Inflammatory macrophage treated with lipopolysaccharide for 4 hours (primary cell): Measurements from ENCODE around the gene TGM2.

ENCODE experiments used
- DNase-seq: peaks from one replicate; pipeline ENCODE4 v3.0.0-alpha.2; 2020

The TGM2 gene

DNA sequence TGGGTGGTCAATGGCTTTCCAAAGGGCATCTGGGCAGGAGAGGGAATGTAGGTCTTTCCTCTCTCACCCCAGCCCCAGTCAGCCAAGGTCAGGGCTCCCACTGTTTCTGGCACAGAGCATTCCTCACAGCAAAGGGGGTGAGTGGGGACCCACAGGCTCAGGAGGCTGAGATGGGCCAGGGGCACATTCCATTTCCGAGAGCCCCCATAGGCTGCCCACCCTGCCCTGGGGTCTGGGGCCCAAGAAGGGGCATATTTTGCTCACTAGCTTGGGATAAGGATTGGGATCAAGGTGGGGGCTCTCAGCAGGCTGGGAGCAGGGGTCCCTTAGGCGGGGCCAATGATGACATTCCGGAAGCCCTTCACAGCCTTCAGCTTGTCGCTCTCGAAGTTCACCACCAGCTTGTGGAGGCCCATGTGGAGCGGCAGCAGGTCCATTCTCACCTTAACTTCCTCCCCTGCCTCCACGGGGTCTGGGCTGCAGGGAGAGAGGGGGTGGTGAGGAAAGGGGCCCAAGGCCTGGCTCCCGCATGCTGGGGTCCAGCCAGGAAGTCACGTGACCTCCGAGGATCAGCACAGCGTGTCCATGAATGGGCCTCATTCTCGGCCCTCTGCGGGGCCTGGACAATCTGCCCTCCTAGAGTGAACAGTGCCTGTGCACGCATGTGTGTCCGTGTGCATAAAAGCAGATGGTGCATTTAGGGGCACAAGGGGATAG, 35.0 kb downstream of the TGM2 start:
- no peak for DNase-seq

DNA sequence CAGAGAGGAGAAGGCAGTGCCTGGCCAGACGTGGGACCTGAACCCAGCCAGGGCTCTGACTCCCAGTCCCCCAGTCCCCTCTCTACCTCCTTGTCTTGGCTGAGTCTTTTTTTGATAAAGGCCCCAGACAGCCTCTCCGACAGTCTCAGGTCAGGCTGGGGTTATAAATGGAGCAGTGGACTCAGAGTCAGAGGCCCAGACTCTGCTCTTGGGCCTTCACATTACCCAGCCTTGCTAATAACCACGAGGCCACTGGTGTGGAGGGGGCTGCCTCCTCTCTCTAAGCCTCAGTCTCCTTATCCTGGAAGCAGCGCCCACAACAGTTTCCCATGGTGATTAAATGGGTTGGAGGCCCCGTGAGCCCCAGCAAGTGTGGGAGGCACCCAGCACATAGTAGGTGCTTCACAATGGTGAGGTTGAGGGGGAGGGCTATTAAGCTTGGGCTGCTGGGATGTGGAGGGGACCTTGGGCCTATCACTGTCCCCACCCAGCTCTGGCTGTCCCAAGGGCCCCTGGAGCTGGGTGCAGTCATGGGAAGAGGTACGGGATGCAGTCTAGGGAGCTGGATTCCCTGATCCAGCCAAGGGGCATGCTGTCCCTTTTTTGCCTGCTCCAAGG, 35.7 kb downstream of the TGM2 start:
- DNase-seq, result no peak

DNA sequence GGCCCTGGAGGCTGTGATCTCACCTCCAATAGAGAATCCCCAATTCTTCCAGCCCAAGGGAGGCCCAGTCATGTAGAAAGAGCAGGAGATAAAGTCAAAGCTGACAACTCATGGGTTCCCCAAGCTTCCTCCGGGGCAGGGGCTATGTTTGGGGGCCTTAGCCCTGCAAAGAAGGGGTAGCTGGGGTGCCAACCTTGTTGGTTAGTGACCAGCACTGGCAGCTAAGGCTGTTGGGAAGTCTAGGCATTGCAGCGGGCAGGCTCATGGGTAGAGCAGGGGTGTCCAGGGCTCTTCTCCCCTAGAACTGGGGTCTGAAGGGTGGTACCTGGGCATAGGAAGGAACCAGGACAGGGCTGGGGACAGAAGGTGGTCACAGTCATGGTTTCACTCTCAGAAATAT, 36.4 kb downstream of the TGM2 start:
- no peak for DNase-seq

DNA sequence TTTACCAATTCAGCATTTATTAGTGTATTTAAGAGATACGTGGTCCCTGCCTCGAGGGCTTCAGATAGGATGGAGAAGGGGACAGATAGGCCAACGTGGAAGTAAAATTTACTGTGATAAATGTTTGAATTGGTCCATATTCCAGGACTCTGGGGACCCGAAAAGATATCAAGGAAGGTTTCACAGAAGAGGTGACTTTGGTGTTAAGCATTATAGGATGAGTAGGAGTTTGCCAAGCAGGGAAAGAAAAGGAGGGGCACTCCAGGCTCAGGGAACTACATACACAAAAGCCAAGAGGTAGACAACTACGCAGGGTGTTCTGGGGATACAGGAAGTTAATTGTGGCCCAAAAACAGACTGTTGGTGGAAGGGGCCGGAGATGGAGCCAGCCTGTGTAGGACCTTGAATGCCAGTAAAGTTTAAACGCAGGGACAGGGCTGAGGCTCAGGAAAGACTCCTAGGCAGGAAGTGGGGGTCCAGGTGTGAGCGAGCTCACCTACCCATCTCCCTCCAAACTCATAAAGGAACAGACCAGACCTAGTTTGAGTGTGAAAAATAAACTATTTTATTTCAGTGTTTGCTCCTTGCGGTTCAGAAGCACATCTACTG, 37.0 kb downstream of the TGM2 start:
- DNase-seq, result no peak

DNA sequence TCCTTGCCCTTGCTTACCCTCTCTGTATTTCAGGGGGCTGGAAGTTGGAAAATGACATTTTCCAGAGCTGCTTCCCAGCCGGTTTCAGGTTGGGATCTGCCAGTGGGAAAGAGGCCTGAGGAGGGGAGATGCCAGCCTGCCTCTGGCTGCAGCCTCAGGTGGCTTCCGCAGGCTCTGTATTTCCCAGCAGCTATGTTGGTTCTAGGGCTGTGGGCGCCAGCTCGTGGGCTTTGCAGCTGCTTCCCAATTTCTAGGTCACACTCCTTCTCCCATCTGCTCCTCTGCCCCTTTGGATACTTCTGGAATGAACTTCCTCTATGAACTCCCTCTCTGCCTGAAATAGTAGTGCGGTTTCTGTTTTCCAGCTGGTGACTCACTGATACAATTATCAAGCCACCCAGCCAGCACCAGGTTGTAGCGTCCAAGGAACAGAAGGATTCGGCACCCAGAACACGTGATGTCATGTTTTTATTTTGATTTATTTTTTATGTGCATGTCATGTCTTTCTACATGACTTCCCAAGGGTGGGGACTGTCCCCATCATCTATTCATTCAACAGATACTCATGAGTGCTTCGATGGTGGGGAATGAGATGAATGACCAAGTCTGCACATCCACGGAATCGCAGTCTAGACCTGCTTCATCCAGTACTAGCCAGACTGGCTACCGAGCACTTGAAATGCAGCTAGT, 38.0 kb downstream of the TGM2 start:
- DNase-seq, result no peak

DNA sequence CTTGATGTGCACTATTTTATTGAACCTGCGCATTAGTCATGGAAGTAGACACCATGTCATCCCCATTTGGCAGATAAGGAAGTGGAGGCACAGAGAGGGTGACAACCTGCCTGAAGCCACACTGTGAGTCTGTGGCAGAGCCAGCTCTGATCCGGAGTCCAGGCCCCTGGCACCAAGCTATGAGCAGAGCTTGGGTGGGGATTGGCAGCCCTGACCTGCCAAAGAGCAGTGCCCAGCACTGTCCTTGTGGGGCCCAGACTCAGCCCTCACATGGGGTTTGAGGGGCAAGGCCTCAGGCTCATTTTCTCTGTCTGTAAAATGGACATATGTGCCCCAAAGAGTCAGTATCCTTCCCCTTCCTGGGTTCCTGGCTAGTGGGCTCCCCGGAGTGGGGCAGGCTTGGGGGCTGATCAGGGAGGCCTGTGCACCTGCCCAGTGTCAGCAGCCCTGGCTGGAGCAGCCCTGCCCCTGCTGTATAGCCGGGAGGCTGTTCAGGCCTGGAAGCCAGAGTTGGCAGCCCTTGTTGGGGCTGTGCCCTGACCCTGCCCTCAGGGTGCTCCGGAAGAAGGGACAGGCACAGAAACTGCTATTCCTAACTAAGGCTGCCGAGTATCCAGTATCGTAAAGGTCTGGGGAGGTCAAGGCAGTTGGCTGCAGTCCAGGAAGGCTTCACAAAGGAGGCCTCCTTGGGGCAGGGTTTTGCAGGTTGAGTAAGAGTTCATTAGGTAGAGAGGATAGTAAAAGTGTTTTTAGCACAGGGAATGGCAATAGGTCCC, 38.7 kb downstream of the TGM2 start:
- no peak for DNase-seq

DNA sequence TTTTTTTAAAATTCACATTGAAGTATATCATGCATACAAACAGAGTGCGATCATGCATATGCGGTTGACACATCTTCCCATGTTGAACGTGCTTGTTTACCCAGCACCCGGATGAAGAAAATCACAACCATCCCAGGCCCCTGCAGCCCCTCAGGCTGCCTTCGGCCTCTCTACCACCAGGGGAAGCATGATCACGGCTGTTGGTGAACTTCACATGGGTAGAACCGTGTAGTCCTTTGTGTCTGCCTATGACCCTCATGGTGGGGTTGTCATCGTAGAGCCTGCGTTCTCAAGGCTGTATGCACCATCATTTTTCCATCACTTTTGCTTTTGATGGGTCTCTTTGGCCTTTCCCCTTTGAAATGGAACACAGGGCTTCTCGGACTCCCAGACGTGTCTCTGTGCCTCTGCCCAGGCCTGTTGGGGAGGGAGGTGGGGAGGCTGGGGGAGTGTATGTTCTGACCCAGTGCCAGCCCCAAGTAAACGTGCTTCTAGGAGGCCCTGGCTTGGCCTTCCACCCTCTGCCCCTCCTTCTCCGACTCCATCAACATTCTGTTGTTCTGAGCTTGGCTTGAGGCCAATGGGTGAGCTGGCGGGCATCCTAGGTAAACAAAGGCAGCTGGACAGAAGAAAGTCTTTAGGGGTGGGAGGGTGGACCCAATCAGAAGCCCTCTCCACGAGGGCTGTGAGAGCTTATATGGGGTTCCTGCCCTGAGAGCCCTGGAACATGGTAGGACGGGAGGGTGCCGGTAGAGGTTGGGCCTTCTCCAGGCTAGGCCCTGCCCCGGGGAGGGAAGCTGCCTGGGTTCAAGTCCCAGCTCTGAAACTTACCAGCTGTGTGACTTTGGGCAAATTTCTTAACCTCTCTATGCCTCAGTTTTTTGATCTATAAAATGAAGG, 39.7 kb downstream of the TGM2 start:
- no peak for DNase-seq

DNA sequence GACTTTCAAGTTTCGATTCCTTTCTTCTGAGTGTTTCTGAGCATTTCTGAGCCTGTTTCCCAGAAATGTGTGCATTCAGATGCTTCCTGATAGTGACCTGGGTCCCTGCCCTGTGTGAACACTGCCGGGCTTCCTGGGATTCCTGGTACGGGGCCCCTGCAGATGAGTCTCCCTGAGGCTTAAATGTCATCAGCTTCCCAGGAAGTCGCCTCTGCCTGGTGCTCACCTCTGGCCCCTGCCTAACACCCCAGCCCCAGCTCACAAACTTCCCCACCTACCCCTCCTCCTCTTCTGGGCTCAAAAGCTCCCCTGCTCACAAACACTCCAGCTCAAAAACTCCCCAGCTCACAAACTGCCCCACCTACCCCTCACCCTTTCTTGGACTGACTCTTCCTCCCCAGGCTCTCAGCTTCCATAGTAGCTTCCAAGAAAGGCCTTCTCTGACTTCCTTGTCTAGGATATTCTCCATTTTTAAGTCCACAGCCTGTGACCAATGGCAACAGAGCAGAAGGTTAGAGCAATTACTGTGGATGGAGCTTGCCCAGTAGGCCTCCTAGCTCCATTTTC, 42.0 kb downstream of the TGM2 start:
- no peak for DNase-seq

DNA sequence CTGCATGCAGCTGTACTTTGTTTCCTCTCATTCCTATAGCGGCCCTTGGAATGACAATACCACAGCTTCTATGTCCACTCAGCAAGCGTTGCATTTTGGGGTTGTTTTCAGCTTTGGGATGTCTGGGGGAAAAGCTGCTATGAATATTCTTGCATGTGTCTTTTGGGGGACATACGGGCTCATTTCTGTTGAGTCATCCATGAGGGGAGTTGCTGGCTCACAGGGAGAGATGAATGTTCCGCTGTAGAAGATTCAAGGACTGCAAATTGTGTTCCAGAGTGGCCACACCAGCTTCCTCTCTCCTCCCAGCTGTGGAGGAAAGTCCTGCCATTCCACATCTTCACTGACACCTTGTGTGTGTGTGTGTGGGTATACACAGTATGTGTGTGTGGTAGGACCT, 43.3 kb downstream of the TGM2 start:
- no peak for DNase-seq

DNA sequence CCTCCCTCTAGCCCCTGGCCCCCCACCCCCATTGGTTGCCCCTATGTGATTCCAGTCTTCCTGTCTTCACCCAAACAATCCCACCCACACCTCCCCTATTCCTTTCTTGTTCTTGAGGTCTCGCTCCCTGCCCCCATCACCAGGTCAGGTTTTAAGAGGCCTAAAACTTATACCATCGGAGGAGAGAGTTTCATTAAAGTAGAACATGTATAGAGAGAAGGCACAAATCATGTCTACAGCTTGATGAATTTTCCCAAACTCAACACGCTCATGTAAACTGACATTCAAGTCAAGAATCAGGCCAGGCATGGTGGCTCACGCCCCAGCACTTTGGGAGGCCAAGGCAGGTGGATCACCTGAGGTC, 44.5 kb downstream of the TGM2 start:
- DNase-seq, result no peak

DNA sequence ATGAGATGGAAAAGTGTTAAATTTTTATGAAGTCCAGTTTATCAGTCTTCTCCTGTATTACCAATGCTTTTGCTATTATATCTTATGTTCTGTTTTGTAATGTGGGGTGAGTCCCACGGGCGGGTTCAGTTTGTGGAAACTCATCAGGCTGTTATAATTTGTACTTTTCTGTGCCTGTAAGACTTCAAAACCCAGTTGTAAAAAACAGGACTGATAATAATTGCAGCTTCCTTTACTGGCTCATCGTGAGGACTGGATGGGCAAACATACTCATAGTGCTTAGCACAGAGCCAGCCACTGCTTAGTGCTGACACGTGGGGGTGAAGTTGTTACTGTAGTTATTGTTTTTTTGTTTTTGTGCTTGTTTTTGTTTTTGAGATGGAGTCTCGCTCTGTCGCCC, 45.6 kb downstream of the TGM2 start:
- no peak for DNase-seq

DNA sequence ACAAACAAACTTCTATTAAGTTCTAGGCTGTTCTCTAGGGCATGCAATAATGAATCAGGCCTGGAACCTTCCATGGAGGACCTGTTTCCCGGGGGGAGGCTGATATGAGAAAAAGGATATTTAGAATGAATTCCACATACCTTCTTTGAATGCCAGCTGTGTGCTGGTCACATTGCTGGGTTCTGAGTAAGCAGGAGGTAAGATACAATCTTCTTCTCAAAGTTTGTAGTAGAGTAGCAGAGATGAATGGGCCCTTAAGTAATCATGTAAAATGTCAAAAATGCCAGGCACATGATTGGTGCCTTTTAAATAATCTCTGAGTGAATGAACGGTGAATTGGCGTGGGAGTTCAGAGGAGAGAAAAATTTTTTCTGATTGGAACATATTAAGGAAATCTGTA, 47.4 kb downstream of the TGM2 start:
- no peak for DNase-seq

DNA sequence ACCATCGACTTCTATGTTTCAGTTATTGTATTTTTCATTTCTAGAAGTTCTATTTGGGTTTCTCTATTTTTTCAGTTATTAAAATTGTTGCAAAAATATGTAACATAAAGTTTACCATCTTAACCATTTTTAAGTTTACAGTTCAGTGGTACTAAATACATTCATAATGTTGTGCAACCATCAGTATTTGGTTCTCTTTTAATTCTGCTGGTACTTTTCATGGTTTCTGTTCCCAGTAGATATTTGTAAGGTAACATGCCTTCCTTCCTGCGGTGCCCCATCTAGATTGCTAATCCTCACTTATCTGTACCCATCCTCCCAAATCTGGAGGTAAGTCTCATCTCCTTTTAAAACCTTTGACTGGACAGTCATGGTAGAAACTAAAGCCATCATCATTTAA, 47.9 kb downstream of the TGM2 start:
- peak; percentile 28 for DNase-seq

DNA sequence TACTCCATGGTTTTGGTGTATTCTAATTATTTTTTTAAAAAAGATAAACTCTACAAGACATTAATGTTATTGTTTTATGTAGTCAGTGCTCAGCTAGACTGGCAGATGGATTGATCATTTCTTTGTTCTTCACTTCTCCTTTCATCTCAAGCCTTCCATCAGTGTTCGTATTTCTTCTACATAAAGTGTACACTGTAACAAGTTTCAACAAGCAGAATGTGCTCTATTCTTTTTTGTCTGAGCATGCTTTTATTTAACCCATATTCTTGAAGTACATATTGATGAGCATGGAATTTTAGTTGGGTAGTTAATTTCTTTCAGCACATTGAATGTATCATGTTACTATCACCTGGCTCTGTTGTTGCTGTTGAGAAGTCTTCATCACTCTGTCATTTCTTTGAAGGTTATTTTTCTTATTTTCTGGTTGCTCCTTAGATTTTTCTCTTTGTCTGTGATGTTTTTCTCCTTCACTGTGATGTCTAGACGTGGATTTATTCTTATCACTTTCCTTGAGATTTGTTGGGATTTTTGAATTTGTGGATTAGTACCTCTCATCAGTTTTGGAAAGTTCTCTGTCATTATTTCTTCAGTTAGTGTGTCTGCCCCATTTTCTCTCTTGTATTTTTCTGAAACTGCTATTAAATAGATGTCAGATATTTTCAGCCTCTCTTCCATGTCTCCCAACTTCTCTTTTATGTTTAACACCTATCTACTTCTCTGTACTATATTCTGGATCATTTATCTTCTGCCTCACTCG, 48.5 kb downstream of the TGM2 start:
- DNase-seq, result no peak

DNA sequence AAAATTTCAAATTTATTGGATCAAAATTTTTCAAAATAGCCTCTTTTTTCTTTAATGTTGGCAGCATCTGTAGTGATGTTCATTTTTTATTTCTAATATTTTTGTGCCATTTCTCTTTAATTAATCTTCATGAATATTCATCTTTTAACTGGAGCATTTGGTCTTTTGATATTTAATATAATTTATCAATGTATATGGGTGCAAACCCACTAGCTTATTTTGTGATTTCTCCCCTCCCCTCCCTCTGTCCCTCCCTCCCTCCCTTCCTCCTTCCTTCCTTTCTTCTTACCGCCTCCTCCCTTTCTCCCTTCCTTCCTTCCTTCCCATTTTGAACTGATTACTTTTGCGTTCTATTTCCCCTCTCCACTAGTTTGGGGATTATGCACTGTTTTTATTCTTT, 49.2 kb downstream of the TGM2 start:
- no peak for DNase-seq

DNA sequence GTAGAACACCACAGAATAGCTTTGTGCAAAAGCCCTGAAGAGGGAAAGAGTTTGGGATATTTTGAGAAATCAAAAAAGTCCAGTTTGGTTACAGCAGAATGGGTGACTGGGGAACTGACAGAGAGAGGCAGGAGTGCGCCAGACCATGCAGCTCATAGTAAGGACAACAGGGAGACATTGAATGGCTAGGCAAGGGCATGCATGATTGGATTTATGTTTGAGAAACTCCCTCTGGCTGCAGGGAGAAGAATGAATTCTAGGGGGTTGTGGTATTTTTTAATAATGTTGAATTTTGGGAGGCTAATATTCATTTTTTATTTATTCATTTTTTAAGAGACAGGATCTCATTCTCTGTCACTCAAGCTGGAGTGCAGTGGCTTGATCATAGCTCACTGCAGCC, 49.9 kb downstream of the TGM2 start:
- no peak for DNase-seq

DNA sequence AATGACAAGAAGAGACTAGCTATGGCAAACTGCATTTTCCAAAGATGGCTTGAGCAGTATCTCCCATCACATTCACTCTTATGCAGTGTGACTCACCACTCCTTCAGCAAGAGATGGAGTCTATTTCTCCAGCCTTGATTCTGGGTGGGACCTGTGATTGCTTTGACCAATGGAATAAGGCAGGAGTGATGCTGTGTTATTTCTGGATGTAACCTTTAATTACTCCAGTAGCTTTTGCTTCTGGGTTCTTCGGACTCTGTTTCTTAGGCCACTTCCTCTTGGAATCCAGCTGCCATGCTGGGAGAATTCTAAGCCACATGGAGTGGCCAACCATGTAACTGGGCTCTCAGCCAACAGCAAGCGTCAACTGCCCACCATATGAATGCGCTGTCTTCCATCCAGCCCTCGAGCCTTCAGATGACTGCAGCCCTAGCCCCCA, 50.7 kb downstream of the TGM2 start:
- peak; percentile 39 for DNase-seq

DNA sequence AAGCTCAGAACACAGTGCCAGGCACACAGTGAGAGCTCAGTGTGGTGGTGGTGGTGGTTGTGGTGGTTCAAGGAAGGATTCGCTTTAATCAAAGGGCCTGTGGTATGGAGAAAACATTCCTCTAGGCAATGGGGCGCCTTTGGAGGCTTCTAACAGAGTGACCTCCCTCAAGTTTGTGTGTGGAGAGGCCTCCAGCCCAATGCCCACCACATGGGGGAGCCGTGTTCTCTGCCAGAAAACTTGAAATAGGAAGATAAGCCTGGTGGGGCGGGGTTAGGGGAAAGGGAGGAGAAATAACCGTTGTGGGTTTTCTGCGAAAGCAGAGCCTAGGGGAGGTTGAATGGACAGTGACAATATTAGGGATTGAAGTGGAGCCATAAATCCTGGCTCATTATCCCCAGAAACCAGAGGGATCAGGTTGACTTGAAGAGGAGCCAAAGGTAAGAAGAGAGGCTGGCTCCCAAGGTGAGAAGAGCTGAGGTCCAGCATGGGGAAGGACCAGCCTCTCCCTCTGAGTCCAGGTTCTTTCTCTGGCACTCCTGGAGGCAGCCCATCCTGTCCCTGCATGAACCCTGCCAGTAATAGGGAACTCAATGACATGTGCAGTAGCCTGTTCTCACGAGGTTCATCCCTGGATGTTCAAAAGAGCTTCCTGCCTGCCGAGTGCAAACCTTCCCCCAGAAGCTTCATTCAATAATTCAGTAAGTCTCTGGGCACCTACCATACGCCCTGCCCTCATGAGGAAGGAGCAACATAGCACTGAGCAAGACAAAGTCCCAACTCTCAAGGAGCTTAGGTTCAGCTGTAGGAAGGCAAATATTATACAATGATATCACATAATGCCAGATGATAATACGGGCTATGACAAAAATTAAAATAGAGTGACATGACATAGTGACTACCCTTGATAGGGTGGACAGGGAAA, 51.4 kb downstream of the TGM2 start:
- peak; percentile 73 for DNase-seq

DNA sequence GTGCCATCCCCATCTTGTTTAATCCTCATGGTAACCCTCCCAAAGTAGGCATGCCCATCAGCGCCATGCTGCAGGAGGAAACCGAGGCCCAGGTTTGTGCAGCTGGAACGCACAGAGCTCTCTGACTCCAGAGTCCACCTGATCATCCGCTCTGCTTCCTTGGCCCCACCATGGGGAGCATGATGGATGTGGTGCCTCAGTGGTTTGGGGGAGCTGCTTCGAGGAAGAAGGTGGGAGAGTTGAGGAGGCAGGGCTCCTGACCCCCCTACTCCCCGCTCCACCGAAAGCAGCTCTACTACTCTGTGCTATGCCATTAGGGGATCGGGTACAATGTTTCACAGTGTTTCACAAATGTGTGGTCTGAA, 52.2 kb downstream of the TGM2 start:
- no peak for DNase-seq
